GM10847 (cell line): ENCODE data around the gene KPNA5.

Experiments used
- POLR2A ChIP-seq: IDR thresholded peaks from 2 replicates; pipeline ENCODE4 v1.6.1; 2011; ENCODE audit not compliant: insufficient read length; ENCODE audit errors: extremely low read depth

The KPNA5 gene

DNA sequence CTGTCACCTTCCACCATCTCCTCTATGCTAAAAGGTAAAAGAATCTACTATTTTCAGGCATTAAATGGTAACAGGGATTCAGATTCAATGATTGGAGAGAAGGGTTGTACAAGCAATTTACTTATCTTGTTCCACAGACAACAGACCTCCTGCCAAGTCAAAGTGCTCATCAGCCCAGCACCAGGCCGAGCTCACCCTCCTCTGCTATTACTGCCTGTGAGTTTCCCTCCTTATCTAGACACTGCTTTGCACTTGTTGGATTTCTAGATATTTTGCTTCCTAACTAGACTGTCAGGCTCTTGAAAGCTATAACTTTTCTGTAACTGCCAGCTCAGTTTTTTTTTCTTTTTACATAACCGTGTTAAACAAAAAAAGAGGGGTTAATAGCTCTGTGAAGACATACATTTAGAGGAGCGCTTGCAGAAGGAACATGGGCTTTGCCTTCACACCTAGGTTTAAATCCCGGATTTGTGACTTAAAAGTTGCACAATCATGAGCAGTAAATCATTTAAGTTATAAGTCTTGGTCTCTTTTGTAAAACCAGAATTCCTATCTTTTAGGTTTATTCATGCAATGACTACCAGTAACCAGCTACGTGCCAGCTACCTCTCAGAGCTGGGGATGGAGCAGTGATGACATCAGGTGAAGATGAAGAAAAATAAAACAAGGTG is 85.6 kb downstream of the KPNA5 start:
- TF ChIP-seq POLR2A, result no peak

DNA sequence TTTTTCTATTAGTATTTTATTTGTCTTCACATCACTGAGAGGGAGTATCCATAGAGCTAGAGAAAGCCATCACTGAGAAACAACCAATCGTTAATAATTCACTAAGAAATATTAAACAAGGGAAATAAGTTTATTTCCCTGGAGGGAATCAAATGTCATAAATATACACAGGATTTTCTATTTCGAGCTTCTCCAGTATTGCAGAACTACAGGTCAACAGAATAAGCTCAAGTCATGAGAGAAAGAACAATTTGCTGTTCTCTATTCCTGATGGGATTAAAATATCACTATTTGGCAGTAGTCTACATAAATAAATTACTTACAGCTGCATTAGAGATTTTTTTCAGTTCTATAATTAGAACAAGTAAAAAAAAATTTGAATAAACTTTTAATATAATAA is 86.7 kb downstream of the KPNA5 start:
- TF ChIP-seq POLR2A, result no peak

DNA sequence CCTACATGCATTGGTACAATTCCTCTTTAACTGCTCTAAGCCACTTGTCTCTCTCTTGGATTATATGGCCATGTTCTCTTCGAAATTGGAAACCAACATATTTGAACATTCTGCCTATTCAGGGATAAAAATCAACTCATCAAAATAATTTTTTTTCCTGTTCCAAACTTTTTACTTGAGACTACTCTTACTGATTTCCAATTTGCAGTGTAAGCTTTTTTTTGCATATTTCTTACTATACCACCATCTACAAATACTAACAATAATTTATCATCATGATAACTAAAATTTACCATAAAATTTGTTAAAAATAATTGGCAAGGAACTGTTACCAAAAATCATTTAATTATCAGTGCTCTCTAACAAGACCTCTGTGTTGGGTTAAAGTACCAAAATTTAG is 91.4 kb downstream of the KPNA5 start:
- TF ChIP-seq POLR2A, result no peak

DNA sequence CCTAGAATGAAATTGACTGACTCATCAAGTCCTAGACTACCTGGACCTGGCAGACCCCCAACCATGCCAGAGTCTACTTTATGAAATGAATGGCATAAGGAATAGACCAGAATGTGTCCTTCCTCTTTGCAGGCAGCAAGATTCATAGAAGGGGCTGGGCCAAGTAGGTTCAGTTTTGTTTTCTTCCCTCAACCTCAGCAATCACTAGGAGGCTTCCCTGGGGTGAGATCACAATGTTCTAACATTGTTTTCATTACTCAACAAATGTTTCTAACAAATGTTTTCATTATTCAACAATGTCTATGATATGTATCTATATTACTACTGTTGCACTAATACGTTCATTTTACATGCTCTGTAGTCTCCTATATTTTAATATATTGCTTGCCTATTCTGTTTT is 92.9 kb downstream of the KPNA5 start:
- no peak for TF ChIP-seq POLR2A

DNA sequence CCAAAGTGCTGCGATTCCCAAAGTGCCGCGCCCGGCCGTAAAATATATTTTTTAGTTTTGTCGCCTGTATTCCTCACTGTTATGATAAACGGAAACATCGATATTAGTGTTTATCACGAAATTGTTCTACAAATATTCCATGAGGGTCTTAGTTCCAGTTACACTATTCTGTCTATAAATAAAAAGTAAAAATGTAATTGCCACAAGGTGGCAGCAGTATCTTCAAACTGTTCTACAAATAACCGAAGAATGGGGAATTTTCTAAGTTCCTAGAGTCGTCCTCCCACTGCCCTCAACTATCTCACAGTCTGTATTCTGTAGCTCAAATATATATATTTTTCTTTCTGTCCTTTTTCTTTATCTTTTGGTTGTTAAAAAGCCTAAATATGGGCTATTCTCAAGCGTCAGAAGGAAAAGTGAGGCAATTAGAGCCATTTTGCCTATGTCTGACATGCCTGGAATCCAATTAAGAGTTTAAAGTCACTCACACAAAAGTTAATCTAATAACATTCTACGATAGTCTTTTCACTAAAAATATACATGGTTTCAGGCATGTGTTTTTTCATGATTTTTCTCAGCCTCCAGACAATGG is 98.7 kb downstream of the KPNA5 start:
- no peak for TF ChIP-seq POLR2A

DNA sequence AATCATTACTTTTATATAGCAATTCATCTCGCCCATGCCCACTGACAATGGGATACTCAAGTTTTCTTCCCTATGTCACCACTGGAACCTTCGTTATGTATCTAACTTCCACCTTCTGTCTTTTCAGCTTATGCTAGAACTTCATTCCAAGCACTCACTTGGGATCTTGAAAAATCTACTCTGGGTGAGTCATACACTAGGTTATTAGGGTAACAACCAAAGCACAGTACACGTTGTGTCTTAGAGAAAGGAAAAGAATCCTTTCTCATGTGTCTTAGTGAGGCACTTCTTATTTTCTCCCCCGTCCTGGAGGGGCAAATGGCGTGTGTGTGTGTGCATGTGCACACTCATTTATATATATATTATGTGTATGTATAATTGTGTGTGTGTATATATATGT is 102.8 kb downstream of the KPNA5 start:
- no peak for TF ChIP-seq POLR2A
